Activated CD8-positive, alpha-beta T cell treated with anti-CD3 and anti-CD28 coated beads for 36 hours (primary cell): ENCODE measurements around the gene SHKBP1. TPM values are rescaled to one million over a fixed set of nuclear protein-coding genes. Genes with fewer than 3 reads are reported as not detected.

ENCODE experiments used
- ATAC-seq: fragments of 200-7000 bp; cut with Tn5 transposase; one replicate; pipeline ENCODE4 v1.10.0; 2021; ENCODE audit warnings: mild to moderate bottlenecking, moderate library complexity
- CTCF ChIA-PET: fragments of 350-600 bp; sonication (Branson Sonifier 250); formaldehyde crosslinking; loops from one replicate; lab custom pipeline; 2021; ENCODE audit warnings: antibody characterized with exemption; lab: Charles Lee
- POLR2A ChIA-PET: fragments of 350-600 bp; sonication (Branson Sonifier 250); formaldehyde crosslinking; loops from one replicate; lab custom pipeline; 2021; ENCODE audit warnings: antibody characterized with exemption; lab: Charles Lee
- DNase-seq: peaks from one replicate; pipeline ENCODE4 v3.0.0-alpha.2; 2020
- H3K27ac Mint-ChIP-seq: one replicate; pipeline ENCODE4 v1.8.0; 2021; ENCODE audit warnings: mild to moderate bottlenecking, mixed read lengths
- H3K27me3 Mint-ChIP-seq: one replicate; pipeline ENCODE4 v1.8.0; 2021; ENCODE audit warnings: mixed read lengths
- H3K36me3 Mint-ChIP-seq: one replicate; pipeline ENCODE4 v1.8.0; 2021; ENCODE audit warnings: low read depth, mixed read lengths
- H3K4me1 Mint-ChIP-seq: one replicate; pipeline ENCODE4 v1.8.0; 2021; ENCODE audit warnings: low read depth, mixed read lengths
- H3K4me3 Mint-ChIP-seq: one replicate; pipeline ENCODE4 v1.8.0; 2021; ENCODE audit warnings: mild to moderate bottlenecking, moderate library complexity, mixed read lengths
- H3K9me3 Mint-ChIP-seq: one replicate; pipeline ENCODE4 v1.8.0; 2021; ENCODE audit warnings: mixed read lengths
- intact Hi-C: fragments of 100-400 bp; cut with micrococcal nuclease; formaldehyde crosslinking; loops from one replicate; pipeline ENCODE4 v1.10.0; 2022
- total RNA-seq, 2 experiments: library from RNA; stranded (reverse); gene quantifications; one replicate each; pipeline ENCODE4 v1.2.3, GENCODE V29; 2021
- TF ChIP-seq, protein P1 (sequence below): fragments of 200-600 bp; IDR thresholded peaks from one replicate; pipeline ENCODE4 v1.8.0; 2022; ENCODE audit warnings: antibody characterized with exemption, mild to moderate bottlenecking

SHKBP1 gene
- total RNA-seq, 2 experiments from 2014 or later, result 82.8 to 89.3 TPM

DNA sequence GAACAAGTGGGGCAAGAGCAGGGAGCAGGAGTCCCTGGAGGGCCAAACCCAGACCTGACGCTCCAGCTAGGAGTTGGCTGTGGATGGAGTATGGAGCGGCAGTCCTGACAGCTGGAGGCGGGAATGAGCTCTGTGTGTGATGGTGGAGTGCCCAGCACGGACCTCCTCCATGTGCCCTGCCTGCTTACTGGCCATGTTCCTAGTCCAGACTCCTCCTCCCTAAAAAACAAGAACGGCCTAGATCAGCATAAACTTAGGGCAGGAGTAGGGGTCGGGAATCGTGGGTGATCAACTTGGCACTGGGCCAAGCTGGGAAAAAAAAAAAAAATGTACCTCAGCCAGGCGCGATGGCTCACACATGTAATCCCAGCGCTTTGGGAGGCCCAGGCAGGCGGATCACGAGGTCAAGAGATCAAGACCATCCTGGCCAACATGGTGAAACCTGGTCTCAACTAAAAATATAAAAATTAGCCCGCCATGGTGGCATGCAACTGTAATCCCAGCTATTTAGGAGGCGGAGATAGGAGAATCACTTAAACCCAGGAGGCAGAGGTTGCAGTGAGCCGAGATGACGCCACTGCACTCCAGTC is 54.0 kb downstream of the SHKBP1 start:
- H3K27me3 Mint-ChIP-seq, result peaks cover 5% of the 10 kb centered on the region
- H3K36me3 Mint-ChIP-seq, result peaks cover 23% of the 10 kb centered on the region
- H3K27ac Mint-ChIP-seq, result no peak overlapping the region
- intact Hi-C loops, result no loop called here
- TF ChIP-seq, protein P1, sequence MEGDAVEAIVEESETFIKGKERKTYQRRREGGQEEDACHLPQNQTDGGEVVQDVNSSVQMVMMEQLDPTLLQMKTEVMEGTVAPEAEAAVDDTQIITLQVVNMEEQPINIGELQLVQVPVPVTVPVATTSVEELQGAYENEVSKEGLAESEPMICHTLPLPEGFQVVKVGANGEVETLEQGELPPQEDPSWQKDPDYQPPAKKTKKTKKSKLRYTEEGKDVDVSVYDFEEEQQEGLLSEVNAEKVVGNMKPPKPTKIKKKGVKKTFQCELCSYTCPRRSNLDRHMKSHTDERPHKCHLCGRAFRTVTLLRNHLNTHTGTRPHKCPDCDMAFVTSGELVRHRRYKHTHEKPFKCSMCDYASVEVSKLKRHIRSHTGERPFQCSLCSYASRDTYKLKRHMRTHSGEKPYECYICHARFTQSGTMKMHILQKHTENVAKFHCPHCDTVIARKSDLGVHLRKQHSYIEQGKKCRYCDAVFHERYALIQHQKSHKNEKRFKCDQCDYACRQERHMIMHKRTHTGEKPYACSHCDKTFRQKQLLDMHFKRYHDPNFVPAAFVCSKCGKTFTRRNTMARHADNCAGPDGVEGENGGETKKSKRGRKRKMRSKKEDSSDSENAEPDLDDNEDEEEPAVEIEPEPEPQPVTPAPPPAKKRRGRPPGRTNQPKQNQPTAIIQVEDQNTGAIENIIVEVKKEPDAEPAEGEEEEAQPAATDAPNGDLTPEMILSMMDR, result no peak
- DNase-seq, result no peak
- H3K9me3 Mint-ChIP-seq, result no peaks in the 10 kb centered on the region
- H3K4me3 Mint-ChIP-seq, result no peak overlapping the region
- ChIA-PET CTCF (interaction anchor here (1.4 kb wide), 1 partner anchor 28 kb away, joined by 3 read pairs; no protein-coding TSS in a partner anchor), POLR2A (interaction anchor here (1.1 to 1.3 kb wide), 2 partner anchors 21 to 25 kb away, joined by 3 to 4 read pairs; no protein-coding TSS in a partner anchor)
- peaks cover 11% of the 10 kb centered on the region for H3K4me1 Mint-ChIP-seq
- ATAC-seq, result no peak

DNA sequence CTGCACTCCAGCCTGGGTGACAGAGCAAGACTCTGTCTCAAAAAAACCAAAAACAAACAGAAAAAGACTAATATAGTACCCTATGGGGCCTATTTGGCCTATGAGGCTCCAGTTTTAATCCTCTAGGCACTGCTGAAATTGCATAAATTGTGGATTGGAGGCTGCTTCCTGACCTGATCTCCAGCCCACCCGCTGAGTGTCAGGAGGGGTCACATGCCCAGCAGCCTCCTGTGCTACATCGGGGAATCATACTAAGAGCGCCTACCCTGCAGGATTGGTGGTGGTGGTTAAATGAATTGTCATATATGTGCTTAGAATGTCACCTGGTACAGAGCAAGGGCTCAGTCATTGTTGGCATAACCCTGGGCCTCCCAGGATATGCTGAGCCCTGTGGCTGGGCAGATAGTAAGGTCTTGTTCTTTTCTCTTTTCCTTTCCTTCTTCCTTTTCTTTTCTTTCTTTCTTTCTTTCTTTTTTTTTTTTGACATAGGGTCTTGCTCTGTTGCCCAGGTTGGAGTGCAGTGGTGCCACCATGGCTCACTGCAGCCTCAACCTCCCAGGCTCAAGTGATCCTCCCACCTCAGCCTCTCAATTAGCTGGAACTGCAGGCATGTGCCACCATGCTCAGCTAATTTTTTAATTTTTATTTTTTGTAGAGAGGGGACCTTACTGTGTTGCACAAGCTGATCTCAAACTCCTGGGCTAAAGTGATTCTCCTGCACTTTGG is 55.8 kb downstream of the SHKBP1 start:
- CTCF ChIA-PET, result interaction anchor here (2.6 to 4.2 kb wide), 5 partner anchors 13 to 99 kb away, joined by 19 to 126 read pairs (median 35); no protein-coding TSS in a partner anchor
- TF ChIP-seq, protein P1, result no peak
- Mint-ChIP-seq H3K27me3 (peaks cover 6% of the 10 kb centered on the region), H3K4me1 (peaks cover 7% of the 10 kb centered on the region), H3K4me3 (no peak overlapping the region), H3K9me3 (no peaks in the 10 kb centered on the region), H3K27ac (no peak overlapping the region), H3K36me3 (peaks cover 8% of the 10 kb centered on the region)
- intact Hi-C loops, result no loop called here
- POLR2A ChIA-PET, result no interaction called here
- ATAC-seq (no peak), DNase-seq (no peak)

DNA sequence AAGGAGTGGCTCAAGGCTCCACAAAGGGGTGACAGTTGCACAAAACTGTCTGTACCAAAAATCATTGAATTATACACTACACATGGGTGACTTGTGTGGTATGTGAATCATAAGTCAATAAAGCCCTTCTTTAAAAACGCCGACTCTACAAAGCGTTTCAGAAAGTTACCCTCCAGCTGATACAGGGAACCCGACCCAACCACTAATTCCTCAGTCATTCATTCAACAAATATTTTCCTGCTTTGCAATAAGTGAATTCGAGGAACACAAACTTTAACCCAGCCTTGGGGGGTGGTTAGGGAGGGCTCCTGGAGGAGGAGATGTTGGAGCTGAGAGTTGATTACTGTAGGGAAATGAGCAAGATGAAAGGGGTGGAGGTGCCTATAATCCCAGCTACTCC is 56.5 kb downstream of the SHKBP1 start:
- TF ChIP-seq, protein P1, result no peak
- intact Hi-C loops, result no loop called here
- DNase-seq (no peak), ATAC-seq (no peak)
- H3K27ac Mint-ChIP-seq, result no peak overlapping the region
- ChIA-PET CTCF (interaction anchor here (0.7 to 4.2 kb wide), 7 partner anchors 12 to 328 kb away, joined by 3 to 126 read pairs (median 34); no protein-coding TSS in a partner anchor), POLR2A (no interaction called here)
- no peaks in the 10 kb centered on the region for H3K9me3 Mint-ChIP-seq
- H3K36me3 Mint-ChIP-seq, result peaks cover 8% of the 10 kb centered on the region
- peaks cover 7% of the 10 kb centered on the region for H3K4me1 Mint-ChIP-seq
- no peak overlapping the region for H3K4me3 Mint-ChIP-seq
- H3K27me3 Mint-ChIP-seq, result peaks cover 6% of the 10 kb centered on the region

DNA sequence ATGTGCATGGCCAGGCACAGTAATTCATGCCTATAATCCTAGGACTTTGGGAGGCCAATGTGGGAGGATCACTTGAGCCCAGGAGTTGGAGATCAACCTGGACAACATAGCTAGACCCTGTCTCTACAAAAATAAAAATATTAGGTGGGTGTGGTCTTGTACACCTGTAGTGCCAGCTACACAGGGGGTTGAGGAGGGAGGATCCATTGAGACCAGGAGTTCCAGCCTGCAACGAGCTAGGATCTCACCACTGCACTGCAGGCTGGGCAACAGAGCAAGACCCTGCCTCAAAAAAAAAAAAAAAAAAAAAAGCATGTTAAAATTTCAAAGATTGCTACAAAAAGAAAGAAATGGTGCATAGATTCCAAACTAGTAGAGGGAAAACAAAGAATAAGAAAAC is 61.7 kb downstream of the SHKBP1 start:
- Mint-ChIP-seq H3K36me3 (no peaks in the 10 kb centered on the region), H3K27me3 (peaks cover 6% of the 10 kb centered on the region), H3K27ac (no peak overlapping the region), H3K4me3 (no peak overlapping the region), H3K4me1 (peaks cover 5% of the 10 kb centered on the region), H3K9me3 (no peaks in the 10 kb centered on the region)
- ATAC-seq (no peak), DNase-seq (no peak)
- POLR2A ChIA-PET, result interaction anchor here (0.6 kb wide), 1 partner anchor 307 kb away, joined by 3 read pairs; no protein-coding TSS in a partner anchor
- intact Hi-C loops, result no loop called here
- CTCF ChIA-PET, result interaction anchor here (0.9 kb wide), 1 partner anchor 171 kb away, joined by 3 read pairs; the partner anchor contains the start of gene SPTBN4
- TF ChIP-seq, protein P1, result no peak

DNA sequence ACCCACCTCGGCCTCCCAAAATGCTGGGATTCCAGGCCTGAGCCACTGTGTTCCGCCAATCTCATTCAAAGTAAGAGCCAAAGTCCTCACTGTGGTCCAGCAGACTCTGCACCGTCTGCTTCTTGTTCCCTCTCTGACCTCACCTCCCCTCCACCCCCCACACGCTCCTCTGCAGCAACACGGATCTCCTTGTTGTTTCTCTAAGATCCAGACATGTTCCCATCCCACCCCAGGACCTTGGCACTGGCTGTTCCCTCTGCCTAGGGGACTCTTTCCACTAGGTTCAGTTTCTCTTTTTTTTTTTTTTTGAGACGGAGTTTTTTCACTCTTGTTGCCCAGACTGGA is 62.9 kb downstream of the SHKBP1 start:
- CTCF ChIA-PET, result no interaction called here
- POLR2A ChIA-PET, result interaction anchor here (1.2 kb wide), 1 partner anchor 11 kb away, joined by 3 read pairs; no protein-coding TSS in a partner anchor
- intact Hi-C loops, result no loop called here
- Mint-ChIP-seq H3K27ac (no peak overlapping the region), H3K9me3 (no peaks in the 10 kb centered on the region), H3K36me3 (no peaks in the 10 kb centered on the region), H3K4me1 (peaks cover 2% of the 10 kb centered on the region), H3K27me3 (peaks cover 5% of the 10 kb centered on the region), H3K4me3 (no peak overlapping the region)
- ATAC-seq (no peak), DNase-seq (no peak)
- TF ChIP-seq, protein P1, result no peak
